Panc1 (cell line): ENCODE results near the gene PLOD3. TPM values are rescaled to one million over a fixed set of nuclear protein-coding genes. Genes with fewer than 3 reads are reported as not detected.
"Not testable (repeated sequence)": the region's sequence is repeated elsewhere in the genome, so short reads cannot be mapped to it uniquely, and the experiment has no call there.

Experiments used
- ATAC-seq: fragments of 200-7000 bp; cut with Tn5 transposase; 2 replicates; pipeline ENCODE4 v1.9.1; 2020; ENCODE audit warnings: mild to moderate bottlenecking, moderate library complexity
- BruUV-seq: library from RNA; stranded (reverse); fragments of 400-500 nt; replicated peaks from 2 replicates; lab custom pipeline; 2021; lab: Mats Ljungman, UMichigan
- CTCF ChIA-PET: fragments of 300-600 bp; sonication (Branson Sonifier 250); formaldehyde crosslinking; loops from one replicate; lab custom pipeline; 2022; ENCODE audit warnings: antibody characterized with exemption; lab: Charles Lee
- POLR2A ChIA-PET: fragments of 300-600 bp; sonication (Branson Sonifier 250); formaldehyde crosslinking; loops from one replicate; lab custom pipeline; 2022; ENCODE audit warnings: antibody characterized with exemption; lab: Charles Lee
- DNase-seq: peaks from one replicate; pipeline ENCODE4 v3.0.0-alpha.2; 2010; ENCODE audit warnings: low read depth, low spot score
- H3K27ac ChIP-seq: 2 replicates; pipeline ENCODE4 v1.5.1; 2011; ENCODE audit warnings: mild to moderate bottlenecking, low read length, inconsistent platforms
- H3K27me3 ChIP-seq: fragments of 200-500 bp; sonication (Bioruptor generic); 2 replicates; pipeline ENCODE4 v1.6.0; 2014; ENCODE audit warnings: low read length, inconsistent platforms; ENCODE audit not compliant: control insufficient read depth, insufficient read depth
- H3K36me3 ChIP-seq: fragments of 200-500 bp; sonication (Bioruptor generic); 2 replicates; pipeline ENCODE4 v1.5.1; 2014; ENCODE audit warnings: inconsistent platforms, mild to moderate bottlenecking, low read length, moderate library complexity; ENCODE audit not compliant: control insufficient read depth, insufficient read depth
- H3K4me1 ChIP-seq: 2 replicates; pipeline ENCODE4 v1.5.1; 2011; ENCODE audit warnings: inconsistent platforms, mild to moderate bottlenecking, low read length, moderate library complexity; ENCODE audit not compliant: control insufficient read depth, insufficient read depth
- H3K4me3 ChIP-seq, 2 experiments: 2 replicates each; pipeline ENCODE4 v1.5.1; 2011 to 2012; ENCODE audit warnings: low read depth in 2 of 2, low read length in 2 of 2, mild to moderate bottlenecking in 2 of 2, inconsistent platforms in 1 of 2, moderate library complexity in 1 of 2
- H3K9me3 ChIP-seq: fragments of 200-500 bp; sonication (Bioruptor generic); 2 replicates; pipeline ENCODE4 v1.5.1; 2014; ENCODE audit warnings: low read depth, mild to moderate bottlenecking, inconsistent platforms, low read length, moderate library complexity; ENCODE audit not compliant: control insufficient read depth, insufficient read depth
- CTCF ChIP-seq: fragments of 450-650 bp; IDR thresholded peaks from 2 replicates; pipeline ENCODE4 v1.5.1; 2017; ENCODE audit warnings: mild to moderate bottlenecking
- POLR2AphosphoS5 ChIP-seq: IDR thresholded peaks from 2 replicates; pipeline ENCODE4 v1.6.1; 2012; ENCODE audit warnings: mild to moderate bottlenecking, low read depth, low read length, moderate library complexity
- SIN3A ChIP-seq: IDR thresholded peaks from 2 replicates; pipeline ENCODE4 v1.6.1; 2012; ENCODE audit warnings: low read depth, mild to moderate bottlenecking, low read length, moderate library complexity, borderline replicate concordance; ENCODE audit not compliant: insufficient read depth
- TCF7L2 ChIP-seq: IDR thresholded peaks from 2 replicates; pipeline ENCODE4 v1.6.1; 2011; ENCODE audit warnings: mild to moderate bottlenecking, low read depth, low read length, inconsistent platforms
- in situ Hi-C: cut with HindIII; loops from 2 replicates; pipeline ENCODE4 v1.10.0; 2016; ENCODE audit warnings: low sequenced_read_pairs, low pct_unique_long_range_greater_than_20kb
- intact Hi-C: fragments of 100-400 bp; cut with micrococcal nuclease; formaldehyde crosslinking; loops from one replicate; pipeline ENCODE4 v1.10.0; 2022; ENCODE audit not compliant: unreplicated experiment
- total RNA-seq: library from RNA; stranded (reverse); gene quantifications from one replicate; pipeline ENCODE4 v1.2.1, GENCODE V29; 2021; ENCODE audit not compliant: unreplicated experiment
- TF ChIP-seq, protein P1 (sequence below), 2 experiments: IDR thresholded peaks; 2 replicates each; pipeline ENCODE4 v1.6.1; 2011 to 2012; ENCODE audit warnings: low read depth in 2 of 2, control low read depth in 1 of 2, low read length in 1 of 2, mild to moderate bottlenecking in 1 of 2, moderate library complexity in 1 of 2; ENCODE audit not compliant: insufficient read depth in 1 of 2

PLOD3 gene
- total RNA-seq, 1 experiment from 2014 or later, result 93.0 TPM

DNA sequence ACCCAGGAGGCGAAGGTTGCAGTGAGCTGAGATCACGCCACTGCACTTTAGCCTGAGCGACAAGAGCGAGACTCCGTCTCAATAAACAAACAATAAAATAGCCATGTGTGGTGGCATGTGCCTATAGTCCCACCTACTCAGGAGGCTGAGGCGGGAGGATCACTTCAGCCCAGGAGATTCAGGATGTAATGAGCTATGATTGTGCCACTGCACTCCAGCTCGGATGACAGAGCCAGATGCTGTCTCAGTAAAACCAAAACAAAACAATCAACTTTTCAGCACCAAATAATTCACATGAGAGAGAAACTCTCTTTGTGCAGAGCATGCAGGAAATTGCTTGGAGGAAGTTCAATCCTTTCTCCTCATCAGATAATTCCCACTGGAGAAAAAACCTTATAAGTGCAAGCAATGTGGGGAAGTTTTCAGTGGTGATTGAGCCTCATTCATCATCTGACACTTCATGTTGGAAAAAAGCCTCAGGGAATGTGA, 40.9 kb upstream of the PLOD3 start:
- TF ChIP-seq POLR2AphosphoS5, result no peak
- TF ChIP-seq SIN3A, result no peak
- no peak for TF ChIP-seq CTCF
- TF ChIP-seq TCF7L2, result no peak
- TF ChIP-seq, protein P1, sequence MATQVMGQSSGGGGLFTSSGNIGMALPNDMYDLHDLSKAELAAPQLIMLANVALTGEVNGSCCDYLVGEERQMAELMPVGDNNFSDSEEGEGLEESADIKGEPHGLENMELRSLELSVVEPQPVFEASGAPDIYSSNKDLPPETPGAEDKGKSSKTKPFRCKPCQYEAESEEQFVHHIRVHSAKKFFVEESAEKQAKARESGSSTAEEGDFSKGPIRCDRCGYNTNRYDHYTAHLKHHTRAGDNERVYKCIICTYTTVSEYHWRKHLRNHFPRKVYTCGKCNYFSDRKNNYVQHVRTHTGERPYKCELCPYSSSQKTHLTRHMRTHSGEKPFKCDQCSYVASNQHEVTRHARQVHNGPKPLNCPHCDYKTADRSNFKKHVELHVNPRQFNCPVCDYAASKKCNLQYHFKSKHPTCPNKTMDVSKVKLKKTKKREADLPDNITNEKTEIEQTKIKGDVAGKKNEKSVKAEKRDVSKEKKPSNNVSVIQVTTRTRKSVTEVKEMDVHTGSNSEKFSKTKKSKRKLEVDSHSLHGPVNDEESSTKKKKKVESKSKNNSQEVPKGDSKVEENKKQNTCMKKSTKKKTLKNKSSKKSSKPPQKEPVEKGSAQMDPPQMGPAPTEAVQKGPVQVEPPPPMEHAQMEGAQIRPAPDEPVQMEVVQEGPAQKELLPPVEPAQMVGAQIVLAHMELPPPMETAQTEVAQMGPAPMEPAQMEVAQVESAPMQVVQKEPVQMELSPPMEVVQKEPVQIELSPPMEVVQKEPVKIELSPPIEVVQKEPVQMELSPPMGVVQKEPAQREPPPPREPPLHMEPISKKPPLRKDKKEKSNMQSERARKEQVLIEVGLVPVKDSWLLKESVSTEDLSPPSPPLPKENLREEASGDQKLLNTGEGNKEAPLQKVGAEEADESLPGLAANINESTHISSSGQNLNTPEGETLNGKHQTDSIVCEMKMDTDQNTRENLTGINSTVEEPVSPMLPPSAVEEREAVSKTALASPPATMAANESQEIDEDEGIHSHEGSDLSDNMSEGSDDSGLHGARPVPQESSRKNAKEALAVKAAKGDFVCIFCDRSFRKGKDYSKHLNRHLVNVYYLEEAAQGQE (IDR thresholded peaks at IDR 0.05; ENCODE audit: insufficient read depth in 1 of 2, low read depth in 2 of 2, low read length in 1 of 2), result no peak
- POLR2A ChIA-PET, result interaction anchor here (0.7 kb wide), 1 partner anchor 21 kb away, joined by 3 read pairs; no protein-coding TSS in a partner anchor

DNA sequence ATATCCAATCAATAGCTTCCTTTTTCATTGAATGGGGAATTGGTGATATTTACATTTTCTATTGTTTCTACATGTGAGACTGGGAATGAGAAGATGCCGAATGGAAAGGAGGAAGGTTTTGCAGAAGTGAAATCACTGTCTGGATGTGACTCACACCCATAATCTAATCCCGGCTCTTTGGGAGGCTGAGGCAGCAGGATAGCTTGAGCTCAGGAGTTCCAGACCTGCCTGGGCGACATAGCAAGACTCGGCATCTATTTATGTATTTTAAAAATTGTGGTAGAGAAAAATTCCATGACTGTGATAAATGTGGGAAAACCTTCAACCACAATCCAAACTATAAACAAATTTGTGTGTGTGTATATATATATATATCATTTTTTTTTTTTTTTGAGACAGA, 38.4 kb upstream of the PLOD3 start:
- no TSS peak for BruUV-seq
- Histone ChIP-seq H3K27ac (no peak overlapping the region), H3K36me3 (no peaks in the 10 kb centered on the region), H3K4me3 (no peak overlapping the region), H3K9me3 (no peaks in the 10 kb centered on the region), H3K4me1 (no peaks in the 10 kb centered on the region), H3K27me3 (no peaks in the 10 kb centered on the region)
- intact Hi-C loops (no loop called here), in situ Hi-C loops (no loop called here)
- TF ChIP-seq SIN3A (no peak), CTCF (no peak), POLR2AphosphoS5 (no peak), TCF7L2 (no peak)
- TF ChIP-seq, protein P1 (IDR thresholded peaks at IDR 0.05; ENCODE audit: insufficient read depth in 1 of 2, low read depth in 2 of 2, low read length in 1 of 2), result no peak
- ChIA-PET POLR2A (no interaction called here), CTCF (no interaction called here)
- DNase-seq (no peak), ATAC-seq (no peak)

More for the DNA sequence above, 40.9 kb upstream of the PLOD3 start:
- Histone ChIP-seq H3K4me1 (no peaks in the 10 kb centered on the region), H3K9me3 (no peaks in the 10 kb centered on the region), H3K36me3 (no peaks in the 10 kb centered on the region), H3K4me3 (no peak overlapping the region), H3K27ac (no peak overlapping the region), H3K27me3 (no peaks in the 10 kb centered on the region)
- no TSS peak for BruUV-seq
- intact Hi-C loops (no loop called here), in situ Hi-C loops (no loop called here)
- CTCF ChIA-PET, result interaction anchor here (1.2 kb wide), 1 partner anchor 66 kb away, joined by 3 read pairs; no protein-coding TSS in a partner anchor
- DNase-seq, result no peak
- ATAC-seq, result no peak

- ATAC-seq, H3K27me3 ChIP-seq, H3K9me3 ChIP-seq, H3K27ac ChIP-seq, H3K4me1 ChIP-seq, POLR2A ChIA-PET, intact Hi-C loops, H3K36me3 ChIP-seq, DNase-seq, in situ Hi-C loops, BruUV-seq: not testable (repeated sequence)
- CTCF ChIA-PET, result interaction anchor here (0.9 kb wide), 1 partner anchor 857 kb away, joined by 4 read pairs; no protein-coding TSS in a partner anchor
- H3K4me3 ChIP-seq, result peak overlapping the region; percentile 57 to 85
These were observed 35.8 kb upstream of the PLOD3 start for GRCh38 chr7:101253199-101253598.
